Vagina (tissue), 2 donors: ENCODE data around the gene INHBC.

Experiments used
- POLR2A ChIP-seq, 2 donors: fragments of 450-650 bp; IDR thresholded peaks; one replicate each; pipeline ENCODE4 v1.6.1; 2017; ENCODE audit warnings: antibody characterized with exemption in 2 of 2, mild to moderate bottlenecking in 2 of 2, moderate library complexity in 2 of 2
- POLR2AphosphoS5 ChIP-seq, 2 donors: sonication (generic); formaldehyde crosslinking; IDR thresholded peaks; one replicate each; pipeline ENCODE4 v1.9.0; 2017; ENCODE audit warnings: antibody characterized with exemption in 2 of 2, mild to moderate bottlenecking in 2 of 2, low read depth in 1 of 2; ENCODE audit not compliant: insufficient read depth in 1 of 2
- TF ChIP-seq, protein P1 (sequence below), 3 experiments: fragments of 450-650 bp in 2 of 3; fragments of 200-600 bp in 1 of 3; sonication (generic) in 1 of 3; IDR thresholded peaks; one replicate each; pipeline ENCODE4 v1.5.1; 2017 to 2019; ENCODE audit warnings: antibody characterized with exemption in 3 of 3, mild to moderate bottlenecking in 2 of 3, moderate library complexity in 2 of 3

DNA sequence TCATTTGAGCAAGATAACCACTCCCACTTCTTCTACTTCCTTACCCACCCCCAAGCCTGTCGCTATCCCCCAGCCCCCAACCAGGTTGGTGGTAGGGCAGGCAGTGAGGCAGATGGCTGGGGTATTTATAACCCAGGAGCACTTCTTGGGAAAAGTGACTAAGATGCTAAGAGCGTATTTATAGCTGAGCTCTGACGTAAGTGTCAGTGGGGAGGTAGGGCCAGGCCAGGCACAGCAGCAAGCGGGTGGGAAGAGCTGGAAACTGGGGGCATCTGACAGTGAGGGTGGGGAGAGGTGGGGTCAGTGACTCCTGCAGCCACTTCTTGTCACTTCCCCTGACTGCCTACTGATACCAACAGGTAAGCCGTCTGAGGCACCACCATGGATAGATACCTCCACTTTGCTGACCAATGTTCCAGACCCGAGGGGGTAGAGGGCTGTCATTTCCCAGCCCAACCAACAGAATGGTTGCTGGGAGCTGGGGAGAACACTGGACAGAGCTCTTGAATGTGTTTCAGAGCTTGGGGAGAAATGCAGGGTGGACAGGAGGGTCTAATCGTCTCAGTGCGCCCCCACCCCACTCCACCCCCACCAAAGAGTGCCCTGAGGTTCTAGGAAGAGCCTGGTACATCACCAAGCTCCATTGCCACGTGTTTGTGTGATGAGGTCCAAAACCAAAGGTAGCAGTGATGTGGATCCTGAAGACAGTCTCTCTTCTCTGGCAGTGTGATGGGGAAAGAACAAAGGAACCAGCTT is 17.8 kb downstream of the INHBC start:
- TF ChIP-seq, protein P1, sequence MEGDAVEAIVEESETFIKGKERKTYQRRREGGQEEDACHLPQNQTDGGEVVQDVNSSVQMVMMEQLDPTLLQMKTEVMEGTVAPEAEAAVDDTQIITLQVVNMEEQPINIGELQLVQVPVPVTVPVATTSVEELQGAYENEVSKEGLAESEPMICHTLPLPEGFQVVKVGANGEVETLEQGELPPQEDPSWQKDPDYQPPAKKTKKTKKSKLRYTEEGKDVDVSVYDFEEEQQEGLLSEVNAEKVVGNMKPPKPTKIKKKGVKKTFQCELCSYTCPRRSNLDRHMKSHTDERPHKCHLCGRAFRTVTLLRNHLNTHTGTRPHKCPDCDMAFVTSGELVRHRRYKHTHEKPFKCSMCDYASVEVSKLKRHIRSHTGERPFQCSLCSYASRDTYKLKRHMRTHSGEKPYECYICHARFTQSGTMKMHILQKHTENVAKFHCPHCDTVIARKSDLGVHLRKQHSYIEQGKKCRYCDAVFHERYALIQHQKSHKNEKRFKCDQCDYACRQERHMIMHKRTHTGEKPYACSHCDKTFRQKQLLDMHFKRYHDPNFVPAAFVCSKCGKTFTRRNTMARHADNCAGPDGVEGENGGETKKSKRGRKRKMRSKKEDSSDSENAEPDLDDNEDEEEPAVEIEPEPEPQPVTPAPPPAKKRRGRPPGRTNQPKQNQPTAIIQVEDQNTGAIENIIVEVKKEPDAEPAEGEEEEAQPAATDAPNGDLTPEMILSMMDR (IDR thresholded peaks at IDR 0.05), result no peak
- TF ChIP-seq POLR2AphosphoS5 (IDR thresholded peaks at IDR 0.05; ENCODE audit: insufficient read depth in 1 of 2, low read depth in 1 of 2) (peak in 1 of 2 donors; percentile 5), POLR2A (IDR thresholded peaks at IDR 0.05) (no peak)
